Coronary artery (tissue), 2 donors: ENCODE measurements around the gene GNS.
A peak's percentile ranks its signal among the peaks of the same experiment; 100 is the strongest.

Experiments
- DNase-seq: peaks from one replicate; pipeline ENCODE4 v3.0.0-alpha.2; 2017; ENCODE audit warnings: low spot score
- H3K27ac ChIP-seq, 2 donors: fragments of 200-600 bp; sonication (generic); one replicate each; pipeline ENCODE4 v1.5.1; 2016 to 2019
- H3K4me3 ChIP-seq: fragments of 200-600 bp; sonication (generic); 2 replicates; pipeline ENCODE4 v1.5.1; 2016; ENCODE audit warnings: mild to moderate bottlenecking, moderate library complexity
- TF ChIP-seq, protein P1 (sequence below): fragments of 200-600 bp; sonication (generic); IDR thresholded peaks from one replicate; pipeline ENCODE4 v1.5.1; 2019; ENCODE audit warnings: antibody characterized with exemption

GNS gene

GRCh38 chr12:64737539-64737938 is 21.7 kb downstream of the GNS start:
- no peak overlapping the region for H3K4me3 ChIP-seq
- no peak overlapping the region for H3K27ac ChIP-seq
- DNase-seq: no peak
- TF ChIP-seq, protein P1, sequence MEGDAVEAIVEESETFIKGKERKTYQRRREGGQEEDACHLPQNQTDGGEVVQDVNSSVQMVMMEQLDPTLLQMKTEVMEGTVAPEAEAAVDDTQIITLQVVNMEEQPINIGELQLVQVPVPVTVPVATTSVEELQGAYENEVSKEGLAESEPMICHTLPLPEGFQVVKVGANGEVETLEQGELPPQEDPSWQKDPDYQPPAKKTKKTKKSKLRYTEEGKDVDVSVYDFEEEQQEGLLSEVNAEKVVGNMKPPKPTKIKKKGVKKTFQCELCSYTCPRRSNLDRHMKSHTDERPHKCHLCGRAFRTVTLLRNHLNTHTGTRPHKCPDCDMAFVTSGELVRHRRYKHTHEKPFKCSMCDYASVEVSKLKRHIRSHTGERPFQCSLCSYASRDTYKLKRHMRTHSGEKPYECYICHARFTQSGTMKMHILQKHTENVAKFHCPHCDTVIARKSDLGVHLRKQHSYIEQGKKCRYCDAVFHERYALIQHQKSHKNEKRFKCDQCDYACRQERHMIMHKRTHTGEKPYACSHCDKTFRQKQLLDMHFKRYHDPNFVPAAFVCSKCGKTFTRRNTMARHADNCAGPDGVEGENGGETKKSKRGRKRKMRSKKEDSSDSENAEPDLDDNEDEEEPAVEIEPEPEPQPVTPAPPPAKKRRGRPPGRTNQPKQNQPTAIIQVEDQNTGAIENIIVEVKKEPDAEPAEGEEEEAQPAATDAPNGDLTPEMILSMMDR: no peak

- TF ChIP-seq, protein P1: no peak
Observed at GRCh38 chr12:64736771-64737170, 22.4 kb downstream of the GNS start.

GRCh38 chr12:64735442-64735841 is 23.8 kb downstream of the GNS start:
- no peak overlapping the region for H3K27ac ChIP-seq
- TF ChIP-seq, protein P1: no peak
- DNase-seq: no peak
- no peak overlapping the region for H3K4me3 ChIP-seq

More at GRCh38 chr12:64736771-64737170, 22.4 kb downstream of the GNS start:
- no peak for DNase-seq
- H3K27ac ChIP-seq: no peak overlapping the region
- H3K4me3 ChIP-seq: no peak overlapping the region

- no peak for DNase-seq
- TF ChIP-seq, protein P1: no peak
- Histone ChIP-seq H3K4me3 (no peak overlapping the region), H3K27ac (no peak overlapping the region)
Observed at GRCh38 chr12:64733857-64734256, 25.3 kb downstream of the GNS start.

DNA sequence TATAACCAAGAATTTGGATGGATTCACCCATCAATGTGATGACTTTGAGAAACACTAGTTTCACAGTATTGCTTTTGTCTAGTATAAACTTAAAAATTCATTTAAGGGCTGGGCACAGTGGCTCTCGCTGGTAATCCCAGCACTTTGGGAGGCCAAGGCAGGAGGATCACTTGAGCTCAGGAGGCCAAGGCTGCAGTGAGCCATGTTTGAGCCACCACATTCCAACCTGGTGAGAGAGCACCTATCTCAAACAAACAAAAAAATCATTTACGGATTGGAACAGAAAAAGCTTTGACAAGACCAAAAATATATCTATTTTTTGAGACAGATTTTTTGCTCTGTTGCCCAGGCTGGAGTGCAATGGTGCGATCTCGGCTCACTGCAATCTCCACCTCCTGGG is 27.5 kb downstream of the GNS start:
- TF ChIP-seq, protein P1: no peak
- no peak overlapping the region for H3K27ac ChIP-seq
- no peak for DNase-seq
- no peak overlapping the region for H3K4me3 ChIP-seq

DNA sequence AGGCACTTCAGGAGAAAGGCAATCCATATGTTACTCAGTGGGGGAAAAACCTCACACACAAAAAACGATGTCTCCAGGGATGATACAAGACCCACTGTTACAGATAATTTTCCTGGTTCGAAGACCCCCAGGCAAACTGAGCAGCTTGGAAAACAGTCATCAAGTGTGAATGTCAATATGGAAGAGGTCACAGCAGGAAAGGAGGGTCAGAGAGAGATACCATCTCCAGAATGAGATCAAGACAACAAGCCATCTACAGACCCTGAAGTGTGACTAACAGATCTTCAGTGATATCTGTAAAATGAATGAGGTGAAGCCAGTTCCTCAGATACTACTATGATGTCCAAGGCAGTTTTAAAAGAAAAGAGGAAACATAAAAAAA is 28.6 kb downstream of the GNS start:
- Histone ChIP-seq H3K27ac (peak overlapping the region in 1 of 2 donors; percentile 34), H3K4me3 (no peak overlapping the region)
- DNase-seq: no peak
- TF ChIP-seq, protein P1: no peak

DNA sequence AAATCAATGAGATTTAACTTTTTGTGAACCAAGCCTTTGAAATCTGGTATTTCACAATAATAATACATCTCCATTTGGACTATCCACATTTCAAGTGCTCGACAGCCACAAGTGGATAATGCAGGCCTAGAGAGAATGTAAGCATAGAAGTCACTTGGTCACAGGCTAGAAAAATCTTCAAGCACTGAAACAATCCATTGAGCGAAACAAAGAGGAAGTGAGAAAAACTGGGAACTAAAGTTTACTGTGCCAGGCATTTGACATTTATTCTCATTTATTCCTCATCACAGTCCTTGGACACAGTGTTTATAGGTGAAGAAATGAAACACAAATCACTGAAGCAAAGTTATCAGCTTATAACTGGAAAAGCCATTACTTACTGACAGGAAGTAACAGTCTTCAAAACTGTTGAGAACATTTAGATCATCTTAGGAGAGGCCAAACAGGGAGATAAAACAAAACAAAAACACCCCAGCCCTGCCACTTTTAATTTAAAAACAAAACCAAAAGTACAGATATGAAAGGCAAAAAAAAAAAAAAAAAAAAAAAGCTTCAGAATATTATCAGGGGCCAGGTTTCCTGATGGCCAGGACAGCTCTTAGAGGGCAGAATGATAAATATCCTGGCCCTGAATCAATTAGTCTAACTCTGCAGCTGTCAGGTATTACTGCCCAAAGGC is 29.2 kb downstream of the GNS start:
- no peak for DNase-seq
- Histone ChIP-seq H3K4me3 (no peak overlapping the region), H3K27ac (peak overlapping the region in 1 of 2 donors; percentile 34)
- TF ChIP-seq, protein P1: no peak
